BLaER1 treated with 17β-estradiol and CSF1 and Interleukin-3, amounts not matched to agents 10 nM and 100 nM (cell line): ENCODE results near the gene SLC25A41.

Experiments used
- H3K27ac ChIP-seq, 11 experiments: shearing (Covaris generic); formaldehyde crosslinking; 2 replicates each; pipeline ENCODE4 v1.8.1; 2022
- H3K27me3 ChIP-seq, 11 experiments: shearing (Covaris generic); formaldehyde crosslinking; 2 replicates each; pipeline ENCODE4 v1.8.1; 2022
- H3K36me3 ChIP-seq, 11 experiments: shearing (Covaris generic); formaldehyde crosslinking; 2 replicates each; pipeline ENCODE4 v1.8.1; 2022
- H3K4me1 ChIP-seq, 10 experiments: shearing (Covaris generic); formaldehyde crosslinking; 2 replicates each; pipeline ENCODE4 v1.8.1; 2022
- H3K4me2 ChIP-seq, 11 experiments: shearing (Covaris generic); formaldehyde crosslinking; 2 replicates each; pipeline ENCODE4 v1.8.1; 2022
- H3K4me3 ChIP-seq, 10 experiments: shearing (Covaris generic); formaldehyde crosslinking; 2 replicates each; pipeline ENCODE4 v1.8.1; 2022
- H3K9ac ChIP-seq, 11 experiments: shearing (Covaris generic); formaldehyde crosslinking; 2 replicates each; pipeline ENCODE4 v1.8.1; 2022
- H3K9me3 ChIP-seq, 11 experiments: shearing (Covaris generic); formaldehyde crosslinking; replicated peaks in 1 of 11; 2 replicates each; pipeline ENCODE4 v1.8.1; 2022
- H4K20me1 ChIP-seq, 11 experiments: shearing (Covaris generic); formaldehyde crosslinking; 2 replicates each; pipeline ENCODE4 v1.8.1; 2022
- Cebpa-rat ChIP-seq, 11 experiments: shearing (Covaris generic); IDR thresholded peaks; 2 replicates each; pipeline ENCODE4 v1.8.1; 2022

Gene SLC25A41

GRCh38 chr19:6466526-6467248 lies 33.1 kb upstream of the SLC25A41 start:
- peaks cover 0 to 40% (median 4%) of the 10 kb centered on the region in 11 experiments; a peak in 10 of 22 replicates for H3K36me3 ChIP-seq
- peaks cover 0 to 8% (median 0%) of the 10 kb centered on the region in 10 experiments; a peak in 1 of 20 replicates for H3K4me1 ChIP-seq
- no peak overlapping the region for H3K4me2 ChIP-seq
- no peak for TF ChIP-seq Cebpa-rat (IDR thresholded peaks at IDR 0.05)
- H3K27me3 ChIP-seq, result no peaks in the 10 kb centered on the region
- no peak overlapping the region for H3K4me3 ChIP-seq
- no peak overlapping the region for H3K27ac ChIP-seq
- H3K9me3 ChIP-seq, result no peaks in the 10 kb centered on the region
- 0 out of 22 replicates have a peak, but pooled peaks cover 0 to 12% (median 0%) of the 10 kb centered on the region in 11 experiments for H4K20me1 ChIP-seq
- no peak overlapping the region for H3K9ac ChIP-seq

DNA sequence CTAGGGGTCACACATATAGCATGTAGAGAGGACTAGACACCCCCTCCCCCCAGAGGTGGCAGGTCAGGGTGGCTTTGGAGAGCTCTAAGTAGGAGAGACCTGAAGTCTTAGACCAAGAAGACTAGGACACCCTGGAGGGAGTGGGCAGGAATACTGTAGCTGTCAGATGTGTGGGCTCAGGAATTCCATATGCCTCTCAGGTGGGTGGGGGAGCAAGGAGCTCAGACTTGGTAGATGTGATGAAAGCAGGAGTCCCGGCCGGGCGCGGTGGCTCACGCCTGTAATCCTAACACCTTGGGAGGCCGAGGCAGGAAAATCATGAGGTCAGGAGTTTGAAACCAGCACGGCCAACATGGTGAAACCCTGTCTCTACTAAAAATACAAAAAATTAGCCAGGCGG lies 32.1 kb upstream of the SLC25A41 start:
- no peak overlapping the region for H3K9ac ChIP-seq
- 0 out of 22 replicates have a peak, but pooled peaks cover 0 to 12% (median 0%) of the 10 kb centered on the region in 11 experiments for H4K20me1 ChIP-seq
- H3K27ac ChIP-seq, result no peak overlapping the region
- H3K4me1 ChIP-seq, result peaks cover 0 to 11% (median 2%) of the 10 kb centered on the region in 10 experiments; a peak in 9 of 20 replicates
- H3K27me3 ChIP-seq, result no peaks in the 10 kb centered on the region
- no peak for TF ChIP-seq Cebpa-rat (IDR thresholded peaks at IDR 0.05)
- no peaks in the 10 kb centered on the region for H3K9me3 ChIP-seq
- no peak overlapping the region for H3K4me2 ChIP-seq
- H3K4me3 ChIP-seq, result no peak overlapping the region
- H3K36me3 ChIP-seq, result peaks cover 0 to 32% (median 4%) of the 10 kb centered on the region in 11 experiments; a peak in 8 of 22 replicates

GRCh38 chr19:6465006-6465405 lies 31.4 kb upstream of the SLC25A41 start:
- H3K27ac ChIP-seq, result no peak overlapping the region
- no peaks in the 10 kb centered on the region for H3K9me3 ChIP-seq
- H4K20me1 ChIP-seq, result 0 out of 22 replicates have a peak, but pooled peaks cover 0 to 12% (median 0%) of the 10 kb centered on the region in 11 experiments
- no peaks in the 10 kb centered on the region for H3K27me3 ChIP-seq
- peaks cover 0 to 13% (median 4%) of the 10 kb centered on the region in 10 experiments; a peak in 9 of 20 replicates for H3K4me1 ChIP-seq
- H3K9ac ChIP-seq, result no peak overlapping the region
- H3K36me3 ChIP-seq, result peaks cover 0 to 26% (median 4%) of the 10 kb centered on the region in 11 experiments; a peak in 7 of 22 replicates
- H3K4me2 ChIP-seq, result no peak overlapping the region
- no peak for TF ChIP-seq Cebpa-rat (IDR thresholded peaks at IDR 0.05)
- no peak overlapping the region for H3K4me3 ChIP-seq

DNA sequence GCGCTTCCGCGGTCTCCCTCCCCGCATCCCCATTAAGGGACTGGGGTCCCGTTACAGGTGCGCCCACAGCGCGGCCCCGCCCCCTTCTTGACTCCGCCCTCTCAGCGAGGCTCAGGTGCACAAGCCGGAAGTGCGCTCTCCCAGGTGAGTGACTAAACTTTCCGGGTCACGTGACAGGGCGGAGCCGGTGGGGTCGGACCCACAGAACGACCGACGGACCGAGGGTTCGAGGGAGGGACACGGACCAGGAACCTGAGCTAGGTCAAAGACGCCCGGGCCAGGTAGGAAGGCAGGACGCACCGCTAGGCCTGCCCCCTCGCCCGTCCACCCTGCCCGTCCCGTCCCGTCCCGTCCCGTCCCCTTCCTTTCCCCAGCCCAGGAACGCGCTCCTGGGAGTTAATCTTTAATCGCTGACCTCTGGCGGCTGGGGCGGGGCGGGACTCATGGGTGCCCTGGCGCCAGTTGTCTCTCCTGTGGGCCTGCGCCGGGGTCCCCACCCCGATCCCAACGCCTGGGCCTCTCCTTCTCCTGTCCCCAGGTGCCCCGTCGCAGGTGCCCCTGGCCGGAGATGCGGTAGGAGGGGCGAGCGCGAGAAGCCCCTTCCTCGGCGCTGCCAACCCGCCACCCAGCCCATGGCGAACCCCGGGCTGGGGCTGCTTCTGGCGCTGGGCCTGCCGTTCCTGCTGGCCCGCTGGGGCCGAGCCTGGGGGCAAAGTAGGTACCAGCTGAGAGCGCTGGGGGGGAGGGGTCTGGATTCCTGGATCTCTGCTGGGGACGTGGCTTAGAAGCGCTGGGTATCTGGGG lies 30.7 kb upstream of the SLC25A41 start, which contains the start of gene CRB3:
Gene CRB3 (plus strand): TSS at position 202 of the 804 bp plus-strand sequence. CDS start 431 bp downstream, at position 633.
- no peak within 1 kb of the TSS for H3K27ac ChIP-seq
- no peak within 1 kb of the TSS for H3K4me2 ChIP-seq
- H3K27me3 ChIP-seq, result no peaks in the 10 kb centered on the region
- no peaks in the 10 kb centered on the region for H3K9me3 ChIP-seq
- TF ChIP-seq Cebpa-rat (IDR thresholded peaks at IDR 0.05), result no peak
- H4K20me1 ChIP-seq, result 0 out of 22 replicates have a peak, but pooled peaks cover 0 to 12% (median 0%) of the 10 kb centered on the region in 11 experiments
- H3K9ac ChIP-seq, result no peak within 1 kb of the TSS
- H3K4me3 ChIP-seq, result no peak within 1 kb of the TSS
- H3K36me3 ChIP-seq, result peaks cover 0 to 21% (median 4%) of the 10 kb centered on the region in 11 experiments; a peak in 7 of 22 replicates
- H3K4me1 ChIP-seq, result peaks cover 0 to 13% (median 4%) of the 10 kb centered on the region in 10 experiments; a peak in 10 of 20 replicates

- H3K27ac ChIP-seq, result peak overlapping the region in 9 of 11 experiments; percentile 56 to 79 (median 70); a peak in 18 of 22 replicates
- no peaks in the 10 kb centered on the region; a peak in 1 of 22 replicates for H3K27me3 ChIP-seq
- H3K9ac ChIP-seq, result peak overlapping the region; percentile 73 to 86 (median 82)
- H3K4me3 ChIP-seq, result peak overlapping the region; percentile 73 to 92 (median 82)
- H3K4me2 ChIP-seq, result peak overlapping the region; percentile 88 to 99 (median 96)
- H3K4me1 ChIP-seq, result peaks cover 15 to 27% (median 26%) of the 10 kb centered on the region in 10 experiments
- no peak for TF ChIP-seq Cebpa-rat (IDR thresholded peaks at IDR 0.05)
- peaks cover 10 to 25% (median 16%) of the 10 kb centered on the region in 11 experiments for H3K36me3 ChIP-seq
- H4K20me1 ChIP-seq, result peaks cover 0 to 4% (median 0%) of the 10 kb centered on the region in 11 experiments; a peak in 1 of 22 replicates
- H3K9me3 ChIP-seq, result peaks cover under 1 to 12% (median 10%) of the 10 kb centered on the region in 11 experiments; a peak in 16 of 22 replicates
Measured at GRCh38 chr19:6460099-6460884, 26.7 kb upstream of the SLC25A41 start.

GRCh38 chr19:6459262-6460098 lies 25.9 kb upstream of the SLC25A41 start, which contains the start of gene SLC25A23:
TSS of gene SLC25A23 (minus strand) at chr19:6459792. CDS start at chr19:6459628, 164 bp downstream.
- peak within 1 kb of the TSS; percentile 73 to 92 (median 82) for H3K4me3 ChIP-seq

GRCh38 chr19:6458695-6459261 lies 25.2 kb upstream of the SLC25A41 start:
- H3K4me1 ChIP-seq, result peaks cover 15 to 27% (median 26%) of the 10 kb centered on the region in 10 experiments
- peak overlapping the region in 10 of 11 experiments; percentile 56 to 79 (median 66); a peak in 20 of 22 replicates for H3K27ac ChIP-seq
- peaks cover 0 to 4% (median 0%) of the 10 kb centered on the region in 11 experiments; a peak in 1 of 22 replicates for H4K20me1 ChIP-seq
- no peaks in the 10 kb centered on the region; a peak in 1 of 22 replicates for H3K27me3 ChIP-seq
- H3K9me3 ChIP-seq, result peaks cover 15 to 27% (median 25%) of the 10 kb centered on the region in 11 experiments
- H3K4me3 ChIP-seq, result peak overlapping the region; percentile 73 to 92 (median 82)
- H3K9ac ChIP-seq, result peak overlapping the region; percentile 73 to 86 (median 82)
- H3K36me3 ChIP-seq, result peaks cover 25 to 40% (median 32%) of the 10 kb centered on the region in 11 experiments
- peak overlapping the region; percentile 88 to 99 (median 96) for H3K4me2 ChIP-seq
- no peak for TF ChIP-seq Cebpa-rat (IDR thresholded peaks at IDR 0.05)

More at GRCh38 chr19:6459262-6460098, 25.9 kb upstream of the SLC25A41 start, which contains the start of gene SLC25A23:
- H4K20me1 ChIP-seq, result peaks cover 0 to 4% (median 0%) of the 10 kb centered on the region in 11 experiments; a peak in 1 of 22 replicates
- peaks cover 18 to 33% (median 25%) of the 10 kb centered on the region in 11 experiments for H3K36me3 ChIP-seq
- peaks cover 8 to 20% (median 18%) of the 10 kb centered on the region in 11 experiments for H3K9me3 ChIP-seq
- H3K27ac ChIP-seq, result peak within 1 kb of the TSS; percentile 48 to 79 (median 66); a peak in 21 of 22 replicates
- H3K27me3 ChIP-seq, result no peaks in the 10 kb centered on the region; a peak in 1 of 22 replicates
- H3K4me1 ChIP-seq, result peaks cover 15 to 27% (median 26%) of the 10 kb centered on the region in 10 experiments
- TF ChIP-seq Cebpa-rat (IDR thresholded peaks at IDR 0.05), result no peak
- H3K4me2 ChIP-seq, result peak within 1 kb of the TSS; percentile 88 to 99 (median 96)
- peak within 1 kb of the TSS; percentile 73 to 86 (median 82) for H3K9ac ChIP-seq
